AG08396 (cell line): ENCODE data around the gene RTP5.
"Not testable (repeated sequence)": the region's sequence is repeated elsewhere in the genome, so short reads cannot be mapped to it uniquely, and the experiment has no call there.

ENCODE experiments used
- DNase-seq: peaks from one replicate; pipeline ENCODE4 v3.0.0; 2012; ENCODE audit warnings: low spot score, mixed read lengths

The RTP5 gene

GRCh38 chr2:241922816-241923601 is 53.5 kb downstream of the RTP5 start:
- DNase-seq = not testable (repeated sequence)
